Stimulated activated CD4-positive, alpha-beta T cell treated with anti-CD3 and anti-CD28 coated beads, TNF-alpha, amount 100 ng/mL, for 1 hour (primary cell): ENCODE data around the gene CHRNG.

Experiments
- DNase-seq, 3 donors: peaks; one replicate each; pipeline ENCODE4 v3.0.0-alpha.2; 2020; ENCODE audit warnings: low read depth in 3 of 3, low spot score in 1 of 3

CHRNG gene

GRCh38 chr2:232575404-232575746 is 35.9 kb downstream of the CHRNG start:
- no peak for DNase-seq

- DNase-seq: no peak
These were observed 37.5 kb downstream of the CHRNG start for GRCh38 chr2:232576995-232577394.

GRCh38 chr2:232577841-232578240 is 38.3 kb downstream of the CHRNG start:
- DNase-seq: no peak

- no peak for DNase-seq
These were observed 39.1 kb downstream of the CHRNG start for GRCh38 chr2:232578626-232579025.

GRCh38 chr2:232580648-232580981 is 41.1 kb downstream of the CHRNG start:
- no peak for DNase-seq

- DNase-seq: no peak
These were observed 42.2 kb downstream of the CHRNG start for GRCh38 chr2:232581725-232582124.

GRCh38 chr2:232584238-232584637 is 44.7 kb downstream of the CHRNG start:
- DNase-seq: no peak

- DNase-seq: no peak
These were observed 47.5 kb downstream of the CHRNG start for GRCh38 chr2:232586943-232587505.

GRCh38 chr2:232587512-232587911 is 48.0 kb downstream of the CHRNG start:
- no peak for DNase-seq

- no peak for DNase-seq
These were observed 48.5 kb downstream of the CHRNG start for GRCh38 chr2:232588031-232588430.

- no peak for DNase-seq
These were observed 49.4 kb downstream of the CHRNG start for GRCh38 chr2:232588680-232589585.

- DNase-seq: no peak
These were observed 53.4 kb downstream of the CHRNG start for GRCh38 chr2:232592772-232593395.

GRCh38 chr2:232593982-232594381 is 54.5 kb downstream of the CHRNG start:
- DNase-seq: no peak
